ENCODE measurements around the gene TBL1XR1.
"Not testable (repeated sequence)": the region's sequence is repeated elsewhere in the genome, so short reads cannot be mapped to it uniquely, and the experiment has no call there.

TBL1XR1 gene

GRCh38 chr3:177141471-177141870 is 55.8 kb downstream of the TBL1XR1 start:
- DNase-seq (ENCODE audit: low spot score): no peak

DNA sequence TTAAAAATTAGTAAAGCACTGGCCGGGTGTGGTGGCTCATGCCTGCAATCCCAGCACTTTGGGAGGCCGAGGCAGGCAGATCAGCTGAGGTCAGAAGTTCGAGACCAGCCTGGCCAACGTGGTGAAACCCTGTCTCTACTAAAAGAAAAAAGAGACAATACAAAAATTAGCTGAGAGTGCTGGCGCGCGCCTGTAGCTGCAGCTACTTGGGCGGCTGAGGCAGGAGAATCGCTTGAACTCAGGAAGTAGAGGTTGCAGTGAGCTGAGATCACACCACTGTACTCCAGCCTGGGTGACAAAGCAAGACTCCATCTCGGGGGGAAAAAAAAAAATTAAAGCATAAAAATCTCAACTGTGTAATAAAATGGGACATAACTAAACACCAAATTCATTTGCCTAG is 58.1 kb downstream of the TBL1XR1 start:
- DNase-seq (ENCODE audit: low spot score): not testable (repeated sequence)

GRCh38 chr3:177137774-177138705 is 59.2 kb downstream of the TBL1XR1 start:
- DNase-seq (ENCODE audit: low spot score): no peak

DNA sequence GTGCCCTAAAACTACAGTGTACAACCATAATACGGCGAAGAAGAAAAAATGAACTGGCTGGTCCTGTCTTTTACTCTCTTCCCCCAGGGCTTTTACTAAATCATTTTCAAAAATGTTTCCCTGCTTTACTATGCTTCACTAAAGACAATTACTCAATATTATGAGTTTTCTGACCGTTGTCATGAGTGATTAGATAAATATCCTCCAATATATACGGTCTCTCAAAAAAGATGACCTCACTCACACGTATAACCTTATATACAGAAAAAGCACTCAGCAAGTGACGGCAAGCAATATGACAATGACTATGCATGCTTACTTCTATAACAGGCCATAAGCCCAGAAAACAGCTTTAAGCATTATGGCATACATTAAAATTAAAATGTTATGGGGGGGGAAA is 60.5 kb downstream of the TBL1XR1 start:
- DNase-seq (ENCODE audit: low spot score): no peak

GRCh38 chr3:177135841-177136492 is 61.3 kb downstream of the TBL1XR1 start:
- no peak for DNase-seq (ENCODE audit: low spot score)

DNA sequence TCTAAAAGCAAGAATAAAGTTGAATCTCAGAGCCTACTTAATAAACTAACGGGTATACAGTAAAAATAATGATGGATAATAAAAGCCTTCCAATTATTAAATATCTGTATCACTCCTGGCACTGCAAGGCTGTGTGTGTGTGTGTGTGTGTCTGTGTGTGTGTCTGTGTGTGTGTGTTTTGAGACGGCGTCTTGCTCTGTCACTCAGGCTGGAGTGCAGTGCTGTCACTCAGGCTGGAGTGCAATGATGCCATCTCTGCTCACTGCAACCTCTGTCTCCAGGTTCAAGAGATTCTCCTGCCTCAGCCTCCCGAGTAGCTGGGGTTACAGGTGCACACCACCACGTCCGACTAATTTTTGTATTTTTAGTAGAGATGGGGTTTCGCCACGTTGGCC is 62.5 kb downstream of the TBL1XR1 start:
- no peak for DNase-seq (ENCODE audit: low spot score)

DNA sequence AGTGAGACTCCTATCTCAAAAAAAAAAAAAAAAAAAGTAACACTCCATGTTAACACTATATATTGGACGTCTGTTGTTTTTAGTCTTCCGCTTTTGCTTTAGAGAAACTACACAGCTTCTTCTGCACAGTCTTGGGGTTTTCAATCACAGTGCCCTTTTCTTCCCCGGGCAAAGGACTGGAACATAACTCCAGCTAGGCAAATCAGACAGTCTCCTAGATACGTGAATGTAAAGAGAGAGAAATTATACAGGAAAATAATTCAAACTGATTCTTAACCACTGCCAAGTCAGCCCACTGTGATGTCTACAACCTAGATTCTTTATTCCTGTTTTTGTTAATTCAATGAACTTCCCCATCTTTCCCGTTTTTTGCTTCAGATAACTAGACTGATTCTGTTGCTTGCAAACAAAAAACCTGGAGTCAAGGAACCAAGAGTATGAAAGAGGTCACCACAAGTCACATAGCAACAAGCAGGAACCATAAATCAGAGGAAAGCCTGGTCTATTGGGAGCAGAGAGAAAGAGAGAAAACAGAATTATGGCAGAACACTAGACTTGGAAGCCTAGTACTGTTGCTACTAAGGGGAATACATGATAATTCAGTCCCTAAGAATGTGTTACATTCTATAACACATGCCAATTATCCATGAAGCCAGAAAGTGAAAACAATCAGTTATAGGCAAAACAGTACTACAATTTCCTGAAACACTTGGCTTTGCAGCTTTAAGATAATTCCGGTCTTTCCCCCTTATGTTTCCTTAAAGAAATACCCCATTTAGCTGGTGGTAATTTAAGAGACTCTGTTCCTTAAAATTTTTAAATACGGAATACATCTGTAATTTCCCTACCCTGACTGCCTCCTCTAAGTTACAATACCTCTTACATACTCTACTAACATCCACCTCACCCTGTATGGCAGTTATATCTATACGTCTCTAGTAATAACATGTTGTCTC is 63.1 kb downstream of the TBL1XR1 start:
- no peak for DNase-seq (ENCODE audit: low spot score)

GRCh38 chr3:177131927-177132636 is 65.2 kb downstream of the TBL1XR1 start:
- DNase-seq (ENCODE audit: low spot score): no peak

DNA sequence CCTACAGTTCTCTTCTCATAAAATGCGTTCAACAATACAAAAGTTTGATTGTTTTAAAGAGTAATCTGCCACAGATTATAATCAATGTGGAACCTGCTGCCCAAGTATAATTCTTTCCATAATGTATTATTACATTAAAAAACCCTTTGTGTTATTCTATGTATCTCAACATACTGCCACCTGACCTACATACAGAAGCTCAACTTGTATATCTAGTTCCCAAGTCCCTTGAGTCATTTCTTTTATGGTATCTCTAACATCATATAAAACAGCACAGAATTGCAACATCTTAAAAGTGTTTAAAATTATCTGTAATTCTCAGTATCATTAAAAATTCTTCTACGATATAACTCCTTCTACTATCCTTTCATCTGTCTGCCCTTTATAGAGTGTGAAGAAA is 70.3 kb downstream of the TBL1XR1 start:
- DNase-seq (ENCODE audit: low spot score): no peak

GRCh38 chr3:177126015-177126773 is 71.1 kb downstream of the TBL1XR1 start:
- DNase-seq (ENCODE audit: low spot score): no peak

GRCh38 chr3:177124882-177125281 is 72.4 kb downstream of the TBL1XR1 start:
- DNase-seq (ENCODE audit: low spot score): no peak

- no peak for DNase-seq (ENCODE audit: low spot score)
Observed at GRCh38 chr3:177123822-177124221, 73.5 kb downstream of the TBL1XR1 start.

- no peak for DNase-seq (ENCODE audit: low spot score)
Observed at GRCh38 chr3:177122183-177122856, 75.0 kb downstream of the TBL1XR1 start.

GRCh38 chr3:177119829-177120228 is 77.5 kb downstream of the TBL1XR1 start:
- DNase-seq (ENCODE audit: low spot score): no peak

DNA sequence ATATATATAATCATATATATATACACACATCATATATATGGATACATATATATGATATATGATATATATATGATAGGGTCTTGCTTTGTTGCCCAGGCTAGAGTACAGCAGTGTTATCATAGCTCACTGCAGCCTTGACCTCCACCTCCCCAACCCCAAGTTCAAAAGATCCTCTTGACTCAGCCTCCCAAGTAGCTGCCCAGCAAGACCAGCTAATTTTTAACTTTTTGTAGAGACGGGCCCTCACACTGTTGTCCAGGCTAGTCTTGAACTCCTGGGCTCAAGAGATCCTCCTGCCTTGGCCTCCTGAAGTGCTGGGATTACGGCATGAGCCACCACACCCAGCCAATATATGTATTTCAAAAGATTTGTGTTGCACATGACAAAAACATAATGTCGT is 83.0 kb downstream of the TBL1XR1 start:
- DNase-seq (ENCODE audit: low spot score): no peak

GRCh38 chr3:177111541-177111949 is 85.7 kb downstream of the TBL1XR1 start:
- DNase-seq (ENCODE audit: low spot score): no peak

DNA sequence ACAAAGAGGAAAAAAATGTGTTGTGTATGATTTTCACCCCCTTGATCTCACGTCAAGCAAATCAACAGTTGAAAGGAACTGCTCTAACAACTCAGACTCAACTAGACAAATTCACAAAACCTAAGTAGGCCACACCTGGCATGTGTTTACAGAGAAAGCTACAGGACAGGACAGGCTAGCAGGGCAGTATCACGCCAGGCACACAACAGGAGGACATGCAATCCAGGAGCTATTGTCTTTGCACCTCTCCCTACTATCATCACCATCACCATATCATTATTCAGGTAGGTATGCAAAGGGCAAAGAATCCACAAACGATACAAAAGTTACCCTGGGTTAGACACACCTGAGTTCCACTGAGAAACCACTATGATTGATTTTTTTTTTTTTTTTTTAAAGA is 86.4 kb downstream of the TBL1XR1 start:
- DNase-seq (ENCODE audit: low spot score): peak; percentile 41

- DNase-seq (ENCODE audit: low spot score): peak; percentile 26
Observed at GRCh38 chr3:177110386-177110785, 86.9 kb downstream of the TBL1XR1 start.

GRCh38 chr3:177109688-177110330 is 87.5 kb downstream of the TBL1XR1 start:
- peak; percentile 53 for DNase-seq (ENCODE audit: low spot score)

DNA sequence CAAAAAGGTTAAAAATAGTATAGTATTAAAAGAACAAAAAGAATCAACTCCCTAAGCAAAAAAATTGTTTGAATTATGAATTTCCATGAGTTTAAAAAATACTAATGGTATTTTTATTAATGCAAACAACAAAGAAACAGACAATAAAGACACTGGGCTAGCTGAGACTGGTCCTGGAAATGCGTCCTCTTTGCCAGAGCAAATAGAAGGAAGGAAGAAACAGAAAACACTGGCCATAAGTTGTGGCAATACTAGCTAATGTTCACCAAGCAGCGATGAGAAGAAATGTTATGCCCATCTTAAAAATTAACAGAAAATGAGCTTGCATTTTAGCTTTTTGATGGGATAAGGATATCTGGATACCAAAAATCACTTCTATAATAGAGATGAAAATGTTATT is 88.6 kb downstream of the TBL1XR1 start:
- no peak for DNase-seq (ENCODE audit: low spot score)
